PC-3 (cell line): ENCODE measurements around the gene ZC3H7A. TPM values are rescaled to one million over a fixed set of nuclear protein-coding genes. Genes with fewer than 3 reads are reported as not detected.
A peak's percentile ranks its signal among the peaks of the same experiment; 100 is the strongest.

Experiments used
- ATAC-seq: fragments of 200-7000 bp; cut with Tn5 transposase; 2 replicates; pipeline ENCODE4 v1.9.1; 2020; ENCODE audit warnings: mild to moderate bottlenecking, moderate library complexity
- BruUV-seq: library from RNA; stranded (reverse); fragments of 400-500 nt; replicated peaks from 2 replicates; lab custom pipeline; 2021; lab: Mats Ljungman, UMichigan
- CTCF ChIA-PET: fragments of 300-600 bp; sonication (Branson Sonifier 250); formaldehyde crosslinking; loops from one replicate; lab custom pipeline; 2022; ENCODE audit warnings: antibody characterized with exemption; lab: Charles Lee
- POLR2A ChIA-PET: fragments of 300-600 bp; sonication (Branson Sonifier 250); formaldehyde crosslinking; loops from one replicate; lab custom pipeline; 2022; ENCODE audit warnings: antibody characterized with exemption; ENCODE audit not compliant: unreplicated experiment; lab: Charles Lee
- DNase-seq: peaks from one replicate; pipeline ENCODE4 v3.0.0-alpha.2; 2015
- H2AFZ ChIP-seq: fragments of 300-600 bp; sonication (generic); 2 replicates; pipeline ENCODE4 v1.6.0; 2016; ENCODE audit warnings: antibody characterized with exemption, low read length
- H3F3A ChIP-seq: fragments of 300-600 bp; sonication (generic); one replicate; pipeline ENCODE4 v1.6.0; 2017; ENCODE audit warnings: antibody characterized with exemption, low read length, control low read depth, mild to moderate bottlenecking; ENCODE audit not compliant: unreplicated experiment
- H3K27ac ChIP-seq: fragments of 300-600 bp; sonication (generic); 2 replicates; pipeline ENCODE4 v1.5.1; 2016; ENCODE audit warnings: mild to moderate bottlenecking, low read length
- H3K27me3 ChIP-seq: fragments of 300-600 bp; sonication (generic); 2 replicates; pipeline ENCODE4 v1.6.1; 2016; ENCODE audit warnings: low read length, mixed read lengths
- H3K36me3 ChIP-seq: fragments of 300-600 bp; sonication (generic); 2 replicates; pipeline ENCODE4 v1.6.1; 2016; ENCODE audit warnings: low read depth, mixed run types, low read length, mixed read lengths
- H3K4me1 ChIP-seq: fragments of 300-600 bp; sonication (generic); 2 replicates; pipeline ENCODE4 v1.5.1; 2016; ENCODE audit warnings: low read length; ENCODE audit not compliant: insufficient read depth
- H3K4me2 ChIP-seq: fragments of 300-600 bp; sonication (generic); 2 replicates; pipeline ENCODE4 v1.6.0; 2016; ENCODE audit warnings: low read length
- H3K4me3 ChIP-seq: fragments of 300-600 bp; sonication (generic); 2 replicates; pipeline ENCODE4 v1.5.1; 2016; ENCODE audit warnings: mild to moderate bottlenecking, low read length, mixed read lengths
- H3K79me2 ChIP-seq: fragments of 300-600 bp; sonication (generic); 2 replicates; pipeline ENCODE4 v1.6.1; 2017; ENCODE audit warnings: low read length, mixed read lengths
- H3K9ac ChIP-seq: fragments of 300-600 bp; sonication (generic); 2 replicates; pipeline ENCODE4 v1.6.0; 2016; ENCODE audit warnings: mild to moderate bottlenecking, low read length
- H3K9me2 ChIP-seq: fragments of 300-600 bp; sonication (generic); replicated peaks from 2 replicates; pipeline ENCODE4 v1.6.1; 2016; ENCODE audit warnings: mixed run types, low read length, mixed read lengths
- H3K9me3 ChIP-seq: fragments of 300-600 bp; sonication (generic); 2 replicates; pipeline ENCODE4 v1.6.1; 2016; ENCODE audit warnings: low read length, mixed read lengths
- H4K20me1 ChIP-seq: fragments of 300-600 bp; sonication (generic); 2 replicates; pipeline ENCODE4 v1.6.1; 2016; ENCODE audit warnings: low read length, mixed read lengths
- EZH2 ChIP-seq: fragments of 300-600 bp; sonication (generic); IDR thresholded peaks from one replicate; pipeline ENCODE4 v1.6.1; 2017; ENCODE audit warnings: antibody characterized with exemption, mild to moderate bottlenecking, low read length; ENCODE audit not compliant: unreplicated experiment
- EZH2phosphoT487 ChIP-seq: fragments of 300-600 bp; sonication (generic); IDR thresholded peaks from 2 replicates; pipeline ENCODE4 v1.6.1; 2018; ENCODE audit warnings: mild to moderate bottlenecking, antibody characterized with exemption, low read length, borderline replicate concordance
- intact Hi-C: fragments of 100-400 bp; cut with micrococcal nuclease; formaldehyde crosslinking; loops from 2 replicates; pipeline ENCODE4 v1.9.0; 2023
- total RNA-seq: library from RNA; depleted of rRNA; stranded (reverse); fragments of >200 nt; gene quantifications from 2 replicates; pipeline ENCODE4 v1.2.3, GENCODE V29; 2014
- TF ChIP-seq, protein P1 (sequence below): fragments of 300-600 bp; sonication (generic); conservative IDR thresholded peaks from 2 replicates; pipeline ENCODE4 v1.5.1; 2017; ENCODE audit warnings: antibody characterized with exemption, low read depth, mild to moderate bottlenecking, low read length

ZC3H7A gene
- total RNA-seq, 1 experiment from 2014 or later: 21.2 TPM

DNA sequence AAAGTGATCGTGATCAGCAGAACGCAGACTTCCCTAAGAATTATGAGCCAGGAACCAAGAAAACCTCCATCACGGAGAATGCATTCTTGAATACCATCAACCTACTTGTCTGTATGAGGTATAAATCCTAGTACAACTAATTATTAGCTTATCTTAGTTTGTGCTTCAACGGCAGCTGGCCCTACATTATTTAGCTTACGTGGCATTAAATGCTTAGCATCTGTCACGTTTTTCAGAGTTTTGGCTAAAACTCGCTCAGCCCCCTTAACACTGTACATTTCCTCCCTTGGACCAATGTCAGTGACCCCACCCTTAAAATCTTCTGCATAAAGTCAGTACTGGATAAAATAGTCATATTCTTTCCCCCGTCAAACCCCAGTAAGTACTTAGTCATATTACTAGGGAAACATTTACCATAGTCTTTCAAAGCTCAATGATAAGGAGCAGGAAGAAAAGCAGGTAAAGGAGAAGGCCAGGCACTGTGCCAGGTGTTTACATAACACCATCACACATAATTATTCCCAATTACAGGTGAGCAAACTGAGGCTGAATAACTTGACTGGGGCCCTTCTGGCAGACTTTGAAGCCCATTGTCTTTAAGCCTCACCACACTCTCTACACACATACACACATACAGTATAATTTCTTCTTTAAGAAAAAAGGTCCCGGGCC, 37.8 kb downstream of the ZC3H7A start:
- Histone ChIP-seq H4K20me1 (no peaks in the 10 kb centered on the region), H2AFZ (no peak overlapping the region), H3K9me3 (no peaks in the 10 kb centered on the region), H3K27ac (no peak overlapping the region), H3K4me1 (peaks cover 12% of the 10 kb centered on the region), H3K27me3 (no peaks in the 10 kb centered on the region), H3K4me2 (no peak overlapping the region), H3K36me3 (peaks cover 7% of the 10 kb centered on the region; the same call in 1 of the 2 replicates), H3K4me3 (no peak overlapping the region), H3K9me2 (no peaks in the 10 kb centered on the region), H3K79me2 (no peaks in the 10 kb centered on the region), H3F3A (no peaks in the 10 kb centered on the region), H3K9ac (no peak overlapping the region)
- intact Hi-C loops: no loop called here
- no TSS peak for BruUV-seq
- ChIA-PET CTCF (no interaction called here), POLR2A (no interaction called here)
- no peak for DNase-seq
- TF ChIP-seq EZH2phosphoT487: no peak
- no peak for TF ChIP-seq EZH2
- TF ChIP-seq, protein P1, sequence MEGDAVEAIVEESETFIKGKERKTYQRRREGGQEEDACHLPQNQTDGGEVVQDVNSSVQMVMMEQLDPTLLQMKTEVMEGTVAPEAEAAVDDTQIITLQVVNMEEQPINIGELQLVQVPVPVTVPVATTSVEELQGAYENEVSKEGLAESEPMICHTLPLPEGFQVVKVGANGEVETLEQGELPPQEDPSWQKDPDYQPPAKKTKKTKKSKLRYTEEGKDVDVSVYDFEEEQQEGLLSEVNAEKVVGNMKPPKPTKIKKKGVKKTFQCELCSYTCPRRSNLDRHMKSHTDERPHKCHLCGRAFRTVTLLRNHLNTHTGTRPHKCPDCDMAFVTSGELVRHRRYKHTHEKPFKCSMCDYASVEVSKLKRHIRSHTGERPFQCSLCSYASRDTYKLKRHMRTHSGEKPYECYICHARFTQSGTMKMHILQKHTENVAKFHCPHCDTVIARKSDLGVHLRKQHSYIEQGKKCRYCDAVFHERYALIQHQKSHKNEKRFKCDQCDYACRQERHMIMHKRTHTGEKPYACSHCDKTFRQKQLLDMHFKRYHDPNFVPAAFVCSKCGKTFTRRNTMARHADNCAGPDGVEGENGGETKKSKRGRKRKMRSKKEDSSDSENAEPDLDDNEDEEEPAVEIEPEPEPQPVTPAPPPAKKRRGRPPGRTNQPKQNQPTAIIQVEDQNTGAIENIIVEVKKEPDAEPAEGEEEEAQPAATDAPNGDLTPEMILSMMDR: no peak
- no peak for ATAC-seq

DNA sequence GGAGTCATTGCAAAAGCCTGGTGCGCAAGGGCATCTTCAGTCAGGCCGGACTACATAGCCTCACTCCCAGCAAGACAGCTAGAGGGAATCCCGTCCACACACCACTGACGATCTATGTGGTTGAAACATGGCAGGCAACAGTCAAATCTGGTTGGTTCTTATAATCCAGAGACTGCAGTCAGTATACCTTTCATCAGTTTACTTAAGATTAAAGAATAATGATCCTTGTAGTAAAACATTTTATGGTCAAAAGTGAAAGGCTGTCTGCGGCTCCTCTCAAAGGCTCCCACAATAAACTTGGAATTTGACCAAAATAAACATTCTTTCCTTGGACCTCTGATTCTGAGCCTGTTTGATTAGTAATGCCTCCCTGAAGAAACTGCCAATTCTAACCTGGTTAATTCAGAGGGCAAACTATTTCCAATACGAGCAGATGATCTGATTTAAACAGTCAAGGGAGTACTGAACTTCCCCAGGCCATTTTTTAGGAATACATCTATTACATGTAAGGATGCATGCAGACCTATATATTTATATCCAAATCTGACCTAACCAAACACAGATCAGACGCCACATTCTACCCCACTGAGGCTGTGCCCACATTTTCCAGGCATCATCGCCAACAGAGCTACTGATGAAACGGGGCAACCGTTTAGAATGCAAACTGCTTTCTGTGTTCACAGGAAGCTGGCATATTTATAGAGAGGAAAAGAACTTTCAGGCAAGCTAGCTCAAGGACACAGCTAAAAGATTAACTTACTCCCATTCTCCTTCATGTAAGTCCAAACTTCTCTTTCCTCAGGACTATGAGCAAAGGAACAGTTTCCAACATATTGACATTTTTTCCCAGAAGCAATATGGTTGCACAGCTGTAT, 39.1 kb downstream of the ZC3H7A start:
- no peaks in the 10 kb centered on the region for H4K20me1 ChIP-seq
- no TSS peak for BruUV-seq
- POLR2A ChIA-PET: no interaction called here

More for the DNA sequence above, 39.1 kb downstream of the ZC3H7A start:
- Histone ChIP-seq H3K27ac (0 out of 2 replicates have a peak overlapping the region, but pooled peaks have one; percentile 11), H3K9ac (no peak overlapping the region), H3K4me3 (no peak overlapping the region), H3K9me3 (no peaks in the 10 kb centered on the region), H3K9me2 (no peaks in the 10 kb centered on the region), H2AFZ (no peak overlapping the region), H3K4me2 (peak overlapping the region; percentile 24; the same call in 1 of the 2 replicates), H3K4me1 (peaks cover 12% of the 10 kb centered on the region), H3K36me3 (peaks cover 7% of the 10 kb centered on the region; the same call in 1 of the 2 replicates), H3K79me2 (no peaks in the 10 kb centered on the region), H3K27me3 (no peaks in the 10 kb centered on the region), H3F3A (no peaks in the 10 kb centered on the region)
- DNase-seq (peak; percentile 66), ATAC-seq (peak; percentile 62)
- CTCF ChIA-PET: no interaction called here
- intact Hi-C loops: loop anchor here (1.0 kb wide), 1 partner anchor 16 kb away; the partner anchor contains the start of gene TXNDC11
- TF ChIP-seq, protein P1: no peak
- TF ChIP-seq EZH2 (no peak), EZH2phosphoT487 (no peak)
